Loucy (cell line): ENCODE data around the gene SLC10A3.

ENCODE experiments used
- EZH2phosphoT487 ChIP-seq: fragments of 200-600 bp; IDR thresholded peaks from 2 replicates; pipeline ENCODE4 v1.6.1; 2018; ENCODE audit warnings: antibody characterized with exemption, mild to moderate bottlenecking, moderate library complexity, borderline replicate concordance
- TF ChIP-seq, protein P1 (sequence below): fragments of 200-600 bp; sonication (generic); conservative IDR thresholded peaks from 2 replicates; pipeline ENCODE4 v1.5.1; 2014; ENCODE audit warnings: mild to moderate bottlenecking, antibody characterized with exemption, low read length

DNA sequence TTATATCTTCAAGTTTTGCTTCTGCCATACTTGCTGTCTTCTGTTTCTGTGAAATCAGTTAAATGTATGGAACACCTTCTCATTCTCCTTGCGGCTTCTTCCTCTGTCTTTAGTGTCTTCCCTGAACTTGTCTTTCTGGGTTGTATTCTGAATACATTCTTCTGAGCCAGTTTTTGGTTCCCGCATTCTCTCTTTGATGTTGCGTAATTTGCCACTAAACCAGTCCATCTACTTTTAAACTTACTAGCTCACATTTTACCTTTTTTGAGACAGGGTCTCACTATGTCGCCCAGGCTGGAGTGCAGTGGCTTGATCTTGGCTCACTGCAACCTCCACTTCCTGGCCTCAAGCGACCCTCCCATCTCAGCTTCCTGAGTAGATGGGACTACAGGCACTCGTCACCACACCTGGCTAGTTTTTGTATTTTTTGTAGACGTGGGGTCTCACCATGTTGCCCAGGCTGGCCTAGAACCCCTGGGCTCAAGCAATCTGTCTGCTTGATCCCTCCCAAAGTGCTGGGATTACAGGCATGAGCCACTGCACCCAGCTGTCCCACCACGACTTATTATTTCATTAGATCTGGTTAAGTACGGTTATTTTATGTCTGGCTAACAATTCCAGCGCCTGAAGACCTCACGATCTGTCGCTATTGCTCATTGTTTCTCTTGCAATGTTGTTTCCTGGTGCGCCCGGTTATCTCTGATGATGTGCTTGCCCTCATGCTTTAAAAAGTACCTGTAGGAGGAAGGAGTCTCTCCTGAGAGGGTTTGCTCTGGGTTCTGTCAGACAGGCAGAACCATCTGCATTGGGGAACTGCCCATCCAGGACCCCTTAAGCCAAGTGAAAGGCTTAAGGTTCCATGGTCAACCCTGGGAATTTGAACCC is 35.4 kb upstream of the SLC10A3 start:
- TF ChIP-seq, protein P1, sequence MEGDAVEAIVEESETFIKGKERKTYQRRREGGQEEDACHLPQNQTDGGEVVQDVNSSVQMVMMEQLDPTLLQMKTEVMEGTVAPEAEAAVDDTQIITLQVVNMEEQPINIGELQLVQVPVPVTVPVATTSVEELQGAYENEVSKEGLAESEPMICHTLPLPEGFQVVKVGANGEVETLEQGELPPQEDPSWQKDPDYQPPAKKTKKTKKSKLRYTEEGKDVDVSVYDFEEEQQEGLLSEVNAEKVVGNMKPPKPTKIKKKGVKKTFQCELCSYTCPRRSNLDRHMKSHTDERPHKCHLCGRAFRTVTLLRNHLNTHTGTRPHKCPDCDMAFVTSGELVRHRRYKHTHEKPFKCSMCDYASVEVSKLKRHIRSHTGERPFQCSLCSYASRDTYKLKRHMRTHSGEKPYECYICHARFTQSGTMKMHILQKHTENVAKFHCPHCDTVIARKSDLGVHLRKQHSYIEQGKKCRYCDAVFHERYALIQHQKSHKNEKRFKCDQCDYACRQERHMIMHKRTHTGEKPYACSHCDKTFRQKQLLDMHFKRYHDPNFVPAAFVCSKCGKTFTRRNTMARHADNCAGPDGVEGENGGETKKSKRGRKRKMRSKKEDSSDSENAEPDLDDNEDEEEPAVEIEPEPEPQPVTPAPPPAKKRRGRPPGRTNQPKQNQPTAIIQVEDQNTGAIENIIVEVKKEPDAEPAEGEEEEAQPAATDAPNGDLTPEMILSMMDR, result no peak
- TF ChIP-seq EZH2phosphoT487, result no peak
